Endodermal cell (in vitro differentiated cells): ENCODE measurements around the gene LRFN2. TPM values are rescaled to one million over a fixed set of nuclear protein-coding genes. Genes with fewer than 3 reads are reported as not detected.

Source experiments
- DNase-seq: peaks from one replicate; pipeline ENCODE4 v3.0.0-alpha.2; 2017
- H3K27ac ChIP-seq: 2 replicates; pipeline ENCODE4 v1.5.1; 2013; ENCODE audit warnings: mild to moderate bottlenecking, low read depth, low read length, moderate library complexity
- H3K27me3 ChIP-seq: 2 replicates; pipeline ENCODE4 v1.6.1; 2013; ENCODE audit warnings: mild to moderate bottlenecking, low read length, moderate library complexity; ENCODE audit not compliant: insufficient read depth, control insufficient read depth, poor library complexity, severe bottlenecking
- H3K36me3 ChIP-seq: 2 replicates; pipeline ENCODE4 v1.7.0; 2013; ENCODE audit warnings: mild to moderate bottlenecking, low read length, moderate library complexity; ENCODE audit not compliant: control insufficient read depth, insufficient read depth
- H3K4me1 ChIP-seq: one replicate; pipeline ENCODE4 v1.7.0; 2013; ENCODE audit warnings: low read length; ENCODE audit not compliant: control insufficient read depth, insufficient read depth
- H3K4me3 ChIP-seq: 2 replicates; pipeline ENCODE4 v1.5.1; 2013; ENCODE audit warnings: mild to moderate bottlenecking, low read length, moderate library complexity
- H3K9ac ChIP-seq: 2 replicates; pipeline ENCODE4 v1.6.1; 2013; ENCODE audit warnings: mild to moderate bottlenecking, low read length, moderate library complexity; ENCODE audit not compliant: poor library complexity, severe bottlenecking; ENCODE audit errors: extremely low read depth
- H3K9me3 ChIP-seq: 2 replicates; pipeline ENCODE4 v1.6.1; 2013; ENCODE audit warnings: mild to moderate bottlenecking, low read length, moderate library complexity; ENCODE audit not compliant: control insufficient read depth
- H3K27ac Mint-ChIP-seq: 2 replicates; pipeline ENCODE4 v1.8.0; 2020; ENCODE audit warnings: mixed read lengths
- H3K27me3 Mint-ChIP-seq: 2 replicates; pipeline ENCODE4 v1.8.0; 2021; ENCODE audit warnings: mild to moderate bottlenecking, mixed read lengths; ENCODE audit not compliant: insufficient read depth
- H3K36me3 Mint-ChIP-seq: 2 replicates; pipeline ENCODE4 v1.8.0; 2020; ENCODE audit warnings: low read depth, mixed read lengths
- H3K4me1 Mint-ChIP-seq: 2 replicates; pipeline ENCODE4 v1.8.0; 2020; ENCODE audit warnings: mixed read lengths
- H3K4me3 Mint-ChIP-seq: 2 replicates; pipeline ENCODE4 v1.8.0; 2020; ENCODE audit warnings: mild to moderate bottlenecking, moderate library complexity, mixed read lengths
- H3K9me3 Mint-ChIP-seq: 2 replicates; pipeline ENCODE4 v1.8.0; 2020; ENCODE audit warnings: mild to moderate bottlenecking, mixed read lengths
- CTCF ChIP-seq: fragments of 200-600 bp; sonication (generic); conservative IDR thresholded peaks from 2 replicates; pipeline ENCODE4 v1.5.0; 2021; ENCODE audit warnings: antibody characterized with exemption, mild to moderate bottlenecking
- WGBS, 2 experiments: methylation state at CpG; one replicate each; pipeline versions ENCODE4 v1.1.5 to v1.1.7; 2013; ENCODE audit warnings: missing lambda C conversion rate in 2 of 2, mixed read lengths in 1 of 2; ENCODE audit not compliant: insufficient coverage in 1 of 2, insufficient read length in 1 of 2; 5-methylcytosine and 5-hydroxymethylcytosine counted together
- total RNA-seq, 2 donors: library from RNA; stranded (reverse); fragmentation: NEBNext Ultra II Directional in 1 of 2; extraction: Animal tissue kit (Norgen Biotek cat#: 25700) in 1 of 2; gene quantifications; 2 replicates in 1 of 2; 3 replicates in 1 of 2; pipeline ENCODE4 v1.2.1, GENCODE V29; 2021

The LRFN2 gene
- total RNA-seq, 2 donors from 2014 or later = 0.15 TPM; not detected in 1

GRCh38 chr6:40529040-40529439 is 58.1 kb downstream of the LRFN2 start:
- 86 to 96% methylated on average over 3 to 4 of the region's 4 CpGs for WGBS, 2 experiments

GRCh38 chr6:40528051-40528450 is 59.1 kb downstream of the LRFN2 start:
- Mint-ChIP-seq H3K27ac (no peak overlapping the region), H3K27me3 (no peaks in the 10 kb centered on the region), H3K36me3 (no peaks in the 10 kb centered on the region), H3K9me3 (no peaks in the 10 kb centered on the region), H3K4me3 (no peak overlapping the region), H3K4me1 (peaks cover 11% of the 10 kb centered on the region)
- Histone ChIP-seq H3K27me3 (no peaks in the 10 kb centered on the region), H3K4me1 (peaks cover 3% of the 10 kb centered on the region), H3K27ac (no peak overlapping the region), H3K9ac (no peak overlapping the region), H3K4me3 (no peak overlapping the region), H3K9me3 (no peaks in the 10 kb centered on the region), H3K36me3 (no peaks in the 10 kb centered on the region)
- no peak for TF ChIP-seq CTCF
- WGBS, 2 experiments = 94% methylated on average over 3 to 5 of the region's 5 CpGs
- DNase-seq = no peak

More at GRCh38 chr6:40529040-40529439, 58.1 kb downstream of the LRFN2 start:
- no peaks in the 10 kb centered on the region for H3K4me1 ChIP-seq
- no peak for DNase-seq
- H3K36me3 ChIP-seq = no peaks in the 10 kb centered on the region
- H3K4me3 Mint-ChIP-seq = no peak overlapping the region
- H3K4me3 ChIP-seq = no peak overlapping the region
- H3K27me3 Mint-ChIP-seq = no peaks in the 10 kb centered on the region
- no peak overlapping the region for H3K9ac ChIP-seq
- peaks cover 5% of the 10 kb centered on the region for H3K4me1 Mint-ChIP-seq
- no peak overlapping the region for H3K27ac Mint-ChIP-seq
- no peak overlapping the region for H3K27ac ChIP-seq
- H3K9me3 ChIP-seq = no peaks in the 10 kb centered on the region
- no peak for TF ChIP-seq CTCF
- no peaks in the 10 kb centered on the region for H3K9me3 Mint-ChIP-seq
- H3K27me3 ChIP-seq = no peaks in the 10 kb centered on the region
- no peaks in the 10 kb centered on the region for H3K36me3 Mint-ChIP-seq

GRCh38 chr6:40526036-40526435 is 61.1 kb downstream of the LRFN2 start:
- no peaks in the 10 kb centered on the region for H3K27me3 ChIP-seq
- Mint-ChIP-seq H3K36me3 (no peaks in the 10 kb centered on the region), H3K27ac (no peak overlapping the region), H3K4me1 (peaks cover 12% of the 10 kb centered on the region), H3K27me3 (no peaks in the 10 kb centered on the region), H3K9me3 (no peaks in the 10 kb centered on the region), H3K4me3 (no peak overlapping the region)
- H3K9me3 ChIP-seq = no peaks in the 10 kb centered on the region
- H3K27ac ChIP-seq = no peak overlapping the region
- H3K4me3 ChIP-seq = no peak overlapping the region
- no peak for TF ChIP-seq CTCF
- WGBS, 2 experiments = 82 to 83% methylated on average over 6 of the region's 6 CpGs
- no peak overlapping the region for H3K9ac ChIP-seq
- no peak for DNase-seq
- no peaks in the 10 kb centered on the region for H3K36me3 ChIP-seq
- H3K4me1 ChIP-seq = peaks cover 3% of the 10 kb centered on the region
